ENCODE measurements around the gene LAMP5.

LAMP5 gene

GRCh38 chr20:9514461-9515213 is at the start of gene LAMP5:
Gene LAMP5, plus strand, starts transcription at chr20:9514590. Its CDS starts 263 bp downstream, at chr20:9514853.
- DNase-seq (ENCODE audit: low read depth): peak; percentile 32

GRCh38 chr20:9467995-9468394 is 46.4 kb upstream of the LAMP5 start:
- DNase-seq (ENCODE audit: low read depth): no peak

GRCh38 chr20:9474835-9475415 is 39.5 kb upstream of the LAMP5 start:
- DNase-seq (ENCODE audit: low read depth): no peak

GRCh38 chr20:9475456-9475855 is 38.9 kb upstream of the LAMP5 start:
- DNase-seq (ENCODE audit: low read depth): no peak

- DNase-seq (ENCODE audit: low read depth): no peak
Observed at GRCh38 chr20:9476174-9476573, 38.2 kb upstream of the LAMP5 start.

- no peak for DNase-seq (ENCODE audit: low read depth)
Observed at GRCh38 chr20:9476637-9477036, 37.8 kb upstream of the LAMP5 start.

- DNase-seq (ENCODE audit: low read depth): no peak
Observed at GRCh38 chr20:9478771-9479170, 35.6 kb upstream of the LAMP5 start.

GRCh38 chr20:9480066-9480465 is 34.3 kb upstream of the LAMP5 start:
- DNase-seq (ENCODE audit: low read depth): no peak

- DNase-seq (ENCODE audit: low read depth): no peak
Observed at GRCh38 chr20:9482180-9482579, 32.2 kb upstream of the LAMP5 start.

GRCh38 chr20:9483131-9483530 is 31.3 kb upstream of the LAMP5 start:
- DNase-seq (ENCODE audit: low read depth): no peak

- no peak for DNase-seq (ENCODE audit: low read depth)
Observed at GRCh38 chr20:9485614-9486340, 28.6 kb upstream of the LAMP5 start.

GRCh38 chr20:9487231-9487630 is 27.2 kb upstream of the LAMP5 start:
- no peak for DNase-seq (ENCODE audit: low read depth)

GRCh38 chr20:9488063-9488462 is 26.3 kb upstream of the LAMP5 start:
- no peak for DNase-seq (ENCODE audit: low read depth)

GRCh38 chr20:9490161-9490560 is 24.2 kb upstream of the LAMP5 start:
- DNase-seq (ENCODE audit: low read depth): no peak

- DNase-seq (ENCODE audit: low read depth): no peak
Observed at GRCh38 chr20:9490631-9491030, 23.8 kb upstream of the LAMP5 start.

- DNase-seq (ENCODE audit: low read depth): no peak
Observed at GRCh38 chr20:9491324-9491723, 23.1 kb upstream of the LAMP5 start.

GRCh38 chr20:9492067-9492466 is 22.3 kb upstream of the LAMP5 start:
- DNase-seq (ENCODE audit: low read depth): no peak

GRCh38 chr20:9493803-9494202 is 20.6 kb upstream of the LAMP5 start:
- no peak for DNase-seq (ENCODE audit: low read depth)

- DNase-seq (ENCODE audit: low read depth): no peak
Observed at GRCh38 chr20:9495701-9496100, 18.7 kb upstream of the LAMP5 start.

- no peak for DNase-seq (ENCODE audit: low read depth)
Observed at GRCh38 chr20:9496155-9496554, 18.2 kb upstream of the LAMP5 start.

GRCh38 chr20:9498322-9498721 is 16.1 kb upstream of the LAMP5 start:
- DNase-seq (ENCODE audit: low read depth): no peak

- DNase-seq (ENCODE audit: low read depth): no peak
Observed at GRCh38 chr20:9499126-9499899, 15.1 kb upstream of the LAMP5 start.

Data from iris pigment epithelial cell (primary cell).